Measurements from ENCODE around the gene ACP3.

ACP3 gene

DNA sequence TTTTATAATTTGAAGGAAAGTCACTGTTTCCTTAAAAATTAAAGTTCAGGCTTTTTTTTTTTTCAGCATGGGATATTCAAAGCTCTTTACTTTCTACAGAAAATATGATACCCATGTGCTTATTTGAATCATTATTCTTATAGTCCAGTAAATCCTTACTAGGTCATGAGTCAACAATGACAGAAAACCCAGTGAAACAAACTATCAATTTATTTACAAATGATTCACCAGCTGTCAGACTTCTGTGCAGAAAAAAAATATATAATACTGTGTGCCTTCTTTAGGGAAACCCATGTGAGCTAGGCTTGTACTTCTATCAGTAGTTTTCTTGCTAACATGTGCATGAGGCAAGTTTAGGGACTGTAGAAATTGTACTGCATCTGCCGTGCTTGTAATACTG is 1.2 kb downstream of the ACP3 start:
- no peak for DNase-seq (ENCODE audit: low spot score)

DNA sequence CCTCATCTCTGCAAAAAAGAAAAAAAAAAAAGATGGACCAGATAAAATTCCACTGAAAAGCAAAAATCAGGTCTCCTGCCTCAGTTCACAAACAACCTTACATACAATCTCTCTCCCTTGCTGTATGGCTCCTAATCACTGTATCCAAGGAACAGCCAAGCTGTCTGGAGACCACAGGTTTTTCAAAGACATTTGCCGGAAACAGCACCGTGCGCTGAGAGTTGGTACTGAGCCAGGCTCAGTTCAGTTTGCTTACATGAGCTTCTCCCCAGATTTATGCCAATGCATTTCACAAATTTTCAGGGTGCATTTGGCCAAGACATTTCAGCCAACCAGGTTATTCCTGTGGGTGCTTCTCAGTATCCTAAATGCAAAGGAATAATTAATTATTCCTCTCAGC is 4.1 kb downstream of the ACP3 start:
- DNase-seq (ENCODE audit: low spot score): no peak

DNA sequence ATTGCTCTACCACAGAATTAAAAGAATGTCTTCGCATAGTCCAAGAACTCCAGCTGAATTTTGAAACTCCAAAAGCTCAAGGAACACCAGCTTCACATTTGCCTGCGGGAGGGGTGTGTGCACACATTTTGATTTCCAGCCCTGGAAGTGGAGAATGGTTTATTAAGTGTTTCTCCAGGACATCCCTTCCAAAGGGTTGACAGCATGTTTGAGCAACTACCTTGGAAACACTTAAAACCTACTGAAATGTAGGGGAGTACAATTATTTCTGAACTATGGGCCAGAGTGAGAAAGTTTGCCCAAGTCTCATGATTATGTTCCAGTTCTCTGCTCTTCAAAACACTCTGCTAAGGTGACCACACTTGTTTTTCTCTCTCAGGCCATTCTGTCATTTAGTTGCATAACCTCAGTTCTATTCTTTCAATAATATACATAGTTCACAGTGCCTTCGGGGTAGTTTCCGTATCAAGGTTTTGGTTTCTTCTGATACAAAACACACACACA is 7.9 kb downstream of the ACP3 start:
- DNase-seq (ENCODE audit: low spot score): no peak

DNA sequence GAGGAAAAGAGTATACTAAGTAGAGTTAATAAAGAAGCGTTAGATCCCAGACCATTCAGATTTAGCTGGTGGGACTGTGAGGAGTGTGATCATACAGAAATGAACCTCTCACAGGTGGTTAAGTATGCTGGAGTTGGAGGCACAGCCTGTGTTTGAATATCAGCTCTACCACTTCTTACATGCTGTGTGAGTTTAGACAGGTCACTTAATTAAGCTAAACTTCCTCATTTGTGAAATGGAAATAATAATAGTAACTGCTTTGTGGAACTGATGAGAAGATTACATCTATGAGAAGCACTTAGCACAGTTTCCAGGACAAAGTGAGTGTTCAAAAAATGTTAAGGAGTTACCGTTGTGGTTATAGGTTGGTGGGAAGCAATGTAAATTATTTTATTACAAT is 8.4 kb downstream of the ACP3 start:
- DNase-seq (ENCODE audit: low spot score): no peak

DNA sequence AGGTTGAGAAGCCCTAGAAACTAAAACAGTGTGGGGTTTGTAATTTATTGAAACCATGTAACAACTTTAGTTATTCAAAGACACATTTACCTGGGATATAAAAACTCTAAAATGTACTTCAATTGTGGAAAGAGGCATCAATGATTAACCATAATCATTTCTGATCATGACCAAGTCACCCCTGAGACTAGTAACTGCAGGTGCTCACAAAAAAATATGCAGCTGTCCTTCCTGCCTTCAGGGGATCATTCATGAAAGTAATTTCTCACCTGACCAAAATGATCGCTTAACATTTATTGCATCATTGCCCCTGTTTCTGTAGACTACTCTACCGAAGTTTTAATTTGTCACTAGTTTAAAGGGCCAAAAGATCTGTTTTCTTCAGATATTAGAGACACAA is 9.0 kb downstream of the ACP3 start:
- DNase-seq (ENCODE audit: low spot score): no peak

DNA sequence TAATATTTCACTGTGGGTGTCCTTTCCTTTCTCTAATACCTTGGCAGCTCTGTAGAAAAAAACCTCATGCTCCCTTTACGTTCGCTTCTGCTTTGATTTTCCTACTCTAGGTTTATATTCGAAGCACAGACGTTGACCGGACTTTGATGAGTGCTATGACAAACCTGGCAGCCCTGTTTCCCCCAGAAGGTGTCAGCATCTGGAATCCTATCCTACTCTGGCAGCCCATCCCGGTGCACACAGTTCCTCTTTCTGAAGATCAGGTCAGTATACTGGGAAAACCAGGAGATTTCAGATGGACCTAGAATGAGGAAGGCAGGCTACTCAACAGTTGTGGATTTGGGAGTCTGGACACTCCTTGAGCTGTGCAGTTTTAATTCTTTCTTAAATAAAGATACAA is 14.9 kb downstream of the ACP3 start:
- no peak for DNase-seq (ENCODE audit: low spot score)

DNA sequence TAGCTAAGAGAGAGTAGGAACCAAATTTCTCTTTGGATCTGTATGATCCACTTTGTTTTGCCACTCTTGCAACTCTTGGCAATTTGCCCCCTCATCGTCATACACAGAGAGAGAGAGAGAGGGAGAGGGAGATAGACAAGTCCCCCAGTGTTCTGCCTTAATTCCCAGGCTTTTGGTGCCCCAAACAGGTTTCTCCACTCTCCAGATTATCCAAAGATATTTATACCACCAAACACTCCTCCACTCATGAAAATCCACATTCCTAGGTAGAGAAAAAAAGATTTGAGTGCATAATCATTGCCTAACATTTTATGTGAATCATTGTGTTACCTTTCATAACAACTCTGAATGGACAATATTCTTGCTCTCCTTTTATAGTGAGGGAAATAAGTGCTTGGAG is 15.3 kb downstream of the ACP3 start:
- no peak for DNase-seq (ENCODE audit: low spot score)

DNA sequence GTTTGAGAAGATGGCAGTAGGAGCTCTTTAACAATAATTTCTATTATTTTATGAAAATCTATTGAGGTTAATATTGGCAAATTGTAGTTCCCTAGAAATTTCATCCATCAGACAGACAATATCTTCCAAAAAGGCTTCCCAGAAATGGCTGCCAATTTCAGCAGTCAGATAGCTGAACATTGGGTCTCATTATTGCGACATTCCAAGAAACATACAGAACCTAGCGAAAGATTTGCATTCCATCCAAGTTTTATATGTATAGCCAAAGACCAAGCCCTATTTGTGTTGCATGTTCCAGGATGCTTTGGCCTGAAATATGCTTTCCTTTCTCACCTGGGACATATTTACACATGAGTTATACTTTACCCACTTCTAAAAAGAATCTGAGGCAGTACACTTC is 24.5 kb downstream of the ACP3 start:
- no peak for DNase-seq (ENCODE audit: low spot score)

DNA sequence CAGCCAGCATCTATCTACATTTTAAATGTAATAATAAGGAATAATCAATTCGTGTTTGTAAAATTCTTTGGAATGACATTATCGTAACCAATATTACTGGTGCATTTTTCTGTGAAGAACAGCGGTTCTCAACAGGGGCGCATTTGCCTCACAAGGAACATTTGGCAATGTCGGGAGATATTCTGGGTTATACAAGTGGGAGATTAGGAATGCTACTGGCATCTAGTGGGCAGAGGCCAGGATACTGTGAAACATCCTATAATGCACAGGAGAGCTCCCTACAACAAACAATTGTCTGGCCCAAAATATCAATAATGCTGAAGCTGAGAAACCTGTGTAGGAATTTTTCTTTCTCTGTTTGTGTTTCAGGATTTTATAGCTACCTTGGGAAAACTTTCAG is 25.0 kb downstream of the ACP3 start:
- DNase-seq (ENCODE audit: low spot score): no peak

DNA sequence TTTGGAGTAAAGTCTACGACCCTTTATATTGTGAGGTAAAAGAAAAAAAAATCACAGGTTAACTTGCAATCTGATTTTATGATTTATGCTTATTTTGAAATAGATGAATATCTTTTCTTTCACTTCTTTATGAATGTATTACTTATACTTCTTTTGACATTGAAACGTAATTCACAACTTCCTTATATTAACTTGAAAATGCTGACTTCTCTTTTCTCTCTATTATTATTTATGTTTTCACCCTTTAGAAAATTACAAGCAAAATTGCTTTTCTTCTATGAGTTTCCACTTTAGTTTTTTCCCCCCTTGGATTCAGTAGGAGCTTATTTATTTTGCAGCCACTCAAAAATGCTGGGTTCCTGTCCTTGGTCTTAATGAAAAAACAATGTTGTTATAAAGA is 25.4 kb downstream of the ACP3 start:
- DNase-seq (ENCODE audit: low spot score): no peak

DNA sequence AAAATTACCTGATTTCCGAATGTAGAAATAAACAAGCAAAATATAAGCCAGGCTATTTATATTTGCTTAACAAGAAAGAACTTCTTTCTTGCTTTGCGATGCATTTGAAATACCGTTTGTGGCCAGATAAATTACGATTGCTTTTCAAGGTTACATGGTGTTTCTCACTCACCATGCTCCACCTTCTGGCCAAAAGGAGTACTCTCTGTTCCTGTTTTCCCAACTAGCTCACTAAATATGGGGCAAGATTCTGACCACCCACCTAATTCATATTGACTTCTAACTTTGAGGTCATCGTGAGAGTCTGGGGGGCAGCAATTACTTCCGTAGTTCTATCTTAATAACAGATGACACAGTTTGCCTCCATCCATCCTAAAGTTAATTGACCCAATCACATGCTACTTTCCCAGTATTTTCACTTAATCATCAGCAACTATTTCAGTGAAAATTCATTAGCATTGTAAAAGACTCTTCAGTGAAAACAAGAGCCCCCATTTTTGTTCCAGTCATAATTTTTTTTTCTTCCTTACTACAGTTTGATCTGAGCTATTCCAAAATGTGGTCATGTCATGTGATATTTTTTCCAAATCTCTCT is 25.9 kb downstream of the ACP3 start:
- DNase-seq (ENCODE audit: low spot score): peak; percentile 17

DNA sequence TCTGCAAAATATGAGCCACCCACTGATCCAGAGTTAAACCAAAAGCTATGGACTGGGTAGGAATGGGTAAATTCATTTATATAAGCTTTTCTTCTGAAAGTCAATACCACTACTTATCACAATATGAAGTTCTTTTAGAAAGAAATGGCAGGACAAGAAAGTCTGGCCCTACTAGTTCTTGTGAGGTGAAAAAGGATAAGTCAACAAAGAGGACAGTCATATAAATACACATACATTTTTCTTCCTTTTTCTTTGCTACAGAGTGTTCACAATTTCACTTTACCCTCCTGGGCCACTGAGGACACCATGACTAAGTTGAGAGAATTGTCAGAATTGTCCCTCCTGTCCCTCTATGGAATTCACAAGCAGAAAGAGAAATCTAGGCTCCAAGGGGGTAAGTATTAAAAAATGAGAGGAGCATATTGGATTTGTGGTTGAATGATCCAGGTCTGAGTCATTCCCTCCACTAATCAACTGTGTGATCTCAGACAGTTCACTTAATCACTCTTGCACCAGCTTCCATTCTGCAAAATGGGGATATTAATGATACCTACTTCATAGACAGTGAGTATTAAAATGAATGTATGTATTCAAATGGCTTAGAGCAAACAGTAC is 27.6 kb downstream of the ACP3 start:
- no peak for DNase-seq (ENCODE audit: low spot score)

DNA sequence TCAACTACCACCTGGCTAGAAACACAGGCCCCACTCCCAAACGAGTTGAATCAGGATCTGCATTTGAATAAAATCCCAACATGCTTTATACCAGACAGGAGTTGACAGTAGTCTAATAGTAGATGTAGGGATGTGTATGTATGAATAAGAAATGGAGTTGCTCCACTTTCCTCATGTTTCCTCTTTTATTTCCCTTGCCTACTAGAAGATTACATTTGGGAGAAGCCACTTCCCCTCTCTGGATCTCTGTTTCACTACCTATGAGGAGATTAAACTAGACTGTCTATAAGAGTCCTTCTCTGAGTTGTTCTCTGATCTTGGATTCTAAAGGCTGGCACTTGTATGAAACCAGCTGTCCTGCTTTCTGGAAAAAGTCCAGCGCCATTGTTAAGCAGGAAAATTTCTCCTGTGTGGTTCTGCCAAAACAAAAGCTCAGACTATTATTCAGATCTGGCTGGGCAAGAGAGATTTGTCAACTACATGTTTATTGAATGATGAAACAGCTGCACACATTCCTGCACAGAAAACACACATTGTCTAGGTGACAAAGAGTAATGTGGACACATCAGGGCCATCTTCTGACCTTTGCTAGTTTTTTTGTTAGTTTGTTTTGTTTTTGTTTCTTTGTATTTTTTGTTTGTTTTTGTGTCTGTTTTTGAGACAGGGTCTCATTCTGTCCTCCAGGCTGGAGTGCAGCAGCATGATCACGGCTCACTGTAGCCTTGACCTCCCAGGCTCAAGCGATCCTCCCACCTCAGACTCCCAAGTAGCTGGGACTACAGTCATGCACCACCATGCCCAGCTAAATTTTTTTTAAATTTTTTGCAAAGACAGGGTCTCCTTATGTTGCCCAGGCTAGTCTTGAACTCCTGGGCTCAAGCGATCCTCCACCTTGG is 29.9 kb downstream of the ACP3 start:
- DNase-seq (ENCODE audit: low spot score): no peak

DNA sequence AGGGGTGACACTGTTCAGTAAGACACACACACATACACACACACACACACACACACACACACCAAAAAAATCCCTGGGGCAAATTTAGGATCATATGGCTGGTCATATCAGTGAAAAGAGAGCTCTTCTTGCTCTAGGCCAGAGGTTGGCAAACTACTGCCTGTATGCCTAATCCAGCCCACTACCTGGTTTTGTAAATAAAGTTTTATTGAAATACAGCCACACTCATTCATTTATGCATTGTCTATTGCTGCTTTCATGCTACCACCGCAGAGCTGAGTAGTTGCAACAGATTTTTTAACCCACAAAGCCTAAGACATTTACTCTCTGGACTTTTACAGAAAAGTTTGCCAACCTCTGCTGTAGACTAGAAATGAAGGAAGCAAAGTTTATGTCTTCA is 30.6 kb downstream of the ACP3 start:
- DNase-seq (ENCODE audit: low spot score): no peak

DNA sequence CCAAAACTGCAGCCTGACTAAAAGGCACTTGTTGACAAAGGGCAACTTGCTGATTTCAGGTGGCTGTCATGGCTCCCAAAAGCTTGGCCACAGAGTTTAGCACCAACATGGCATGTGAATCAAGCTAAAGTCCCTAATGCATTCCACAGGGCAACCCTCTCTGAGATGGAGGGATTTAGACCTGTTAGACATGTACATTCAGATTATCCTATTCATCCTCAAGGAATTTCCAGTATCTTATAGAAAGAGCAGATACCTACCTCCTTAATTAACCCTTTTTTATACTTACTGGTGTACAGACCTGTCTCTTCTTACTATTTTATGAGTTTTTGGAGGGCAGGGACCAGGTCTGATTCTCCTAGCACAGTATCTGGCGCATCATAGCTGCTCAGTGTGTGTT is 31.3 kb downstream of the ACP3 start:
- no peak for DNase-seq (ENCODE audit: low spot score)

DNA sequence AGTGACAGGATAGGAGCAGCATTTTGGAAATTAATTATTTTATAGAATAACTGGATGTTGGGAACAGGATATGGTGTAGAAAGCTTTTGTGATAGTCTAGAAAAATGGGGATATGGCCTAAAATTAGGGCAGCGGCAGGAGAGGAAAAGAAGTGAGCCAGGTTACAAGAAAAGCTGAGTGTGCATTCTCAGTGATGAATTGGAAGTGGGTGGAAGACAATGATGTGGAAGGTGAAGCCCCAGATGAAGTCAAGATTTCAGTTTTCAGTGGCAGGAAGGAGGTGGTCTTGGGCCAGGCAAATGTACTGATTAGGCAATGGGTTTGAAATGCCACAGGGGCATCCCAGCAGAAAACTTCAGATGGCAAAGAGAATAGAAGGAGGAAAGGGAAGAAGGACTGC is 33.6 kb downstream of the ACP3 start:
- DNase-seq (ENCODE audit: low spot score): no peak

DNA sequence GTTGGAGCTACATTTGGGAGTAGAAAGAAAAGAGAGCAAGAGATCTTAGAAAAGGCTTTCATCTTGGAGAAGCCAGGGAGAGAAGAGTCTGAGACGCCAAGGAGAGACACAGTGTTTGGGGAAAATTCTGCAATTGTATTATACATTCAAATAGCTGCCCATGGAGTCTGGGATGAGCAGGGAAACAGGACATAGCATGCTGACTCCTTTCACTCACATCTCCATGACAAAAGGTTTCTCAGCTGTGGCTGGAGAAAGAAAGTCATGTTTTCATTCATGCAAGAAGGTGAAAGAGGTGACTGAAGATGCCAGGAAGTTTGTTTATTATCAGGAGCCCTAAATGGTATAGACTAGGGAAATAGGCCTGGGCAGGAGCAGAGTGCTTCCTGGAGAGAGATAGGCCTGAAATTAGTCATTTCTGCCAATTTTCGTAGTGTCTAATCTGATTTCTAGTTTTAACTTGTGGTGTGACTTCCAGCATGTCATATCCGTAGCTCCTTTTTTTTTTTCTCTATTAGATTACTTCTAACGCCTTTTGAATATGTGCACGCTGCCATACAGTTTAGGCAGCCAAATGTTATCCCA is 34.1 kb downstream of the ACP3 start:
- DNase-seq (ENCODE audit: low spot score): no peak

DNA sequence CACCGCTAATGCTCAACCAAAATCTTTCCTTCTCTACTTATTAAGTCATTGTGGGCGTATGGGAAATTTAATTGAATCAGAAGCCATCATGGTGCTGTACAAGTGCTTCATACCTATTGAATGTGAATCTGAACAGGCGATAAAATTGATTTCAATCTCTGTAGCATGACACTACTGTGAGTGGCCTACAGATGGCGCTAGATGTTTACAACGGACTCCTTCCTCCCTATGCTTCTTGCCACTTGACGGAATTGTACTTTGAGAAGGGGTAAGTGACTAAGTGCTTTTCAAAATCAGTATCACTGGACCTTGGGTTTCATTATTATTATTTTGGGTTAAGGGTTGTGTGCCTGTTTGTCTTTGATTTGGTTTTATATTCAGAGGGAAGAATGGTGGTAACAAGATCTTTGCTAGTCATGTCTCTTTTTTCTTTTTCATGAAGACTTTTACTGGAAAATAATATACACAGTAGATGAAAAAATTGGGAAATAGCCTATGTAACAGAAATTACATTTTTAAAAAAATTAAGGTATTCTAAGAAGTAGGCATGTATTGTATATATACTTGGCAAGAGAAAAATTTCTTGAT is 35.4 kb downstream of the ACP3 start:
- peak; percentile 47 for DNase-seq (ENCODE audit: low spot score)

DNA sequence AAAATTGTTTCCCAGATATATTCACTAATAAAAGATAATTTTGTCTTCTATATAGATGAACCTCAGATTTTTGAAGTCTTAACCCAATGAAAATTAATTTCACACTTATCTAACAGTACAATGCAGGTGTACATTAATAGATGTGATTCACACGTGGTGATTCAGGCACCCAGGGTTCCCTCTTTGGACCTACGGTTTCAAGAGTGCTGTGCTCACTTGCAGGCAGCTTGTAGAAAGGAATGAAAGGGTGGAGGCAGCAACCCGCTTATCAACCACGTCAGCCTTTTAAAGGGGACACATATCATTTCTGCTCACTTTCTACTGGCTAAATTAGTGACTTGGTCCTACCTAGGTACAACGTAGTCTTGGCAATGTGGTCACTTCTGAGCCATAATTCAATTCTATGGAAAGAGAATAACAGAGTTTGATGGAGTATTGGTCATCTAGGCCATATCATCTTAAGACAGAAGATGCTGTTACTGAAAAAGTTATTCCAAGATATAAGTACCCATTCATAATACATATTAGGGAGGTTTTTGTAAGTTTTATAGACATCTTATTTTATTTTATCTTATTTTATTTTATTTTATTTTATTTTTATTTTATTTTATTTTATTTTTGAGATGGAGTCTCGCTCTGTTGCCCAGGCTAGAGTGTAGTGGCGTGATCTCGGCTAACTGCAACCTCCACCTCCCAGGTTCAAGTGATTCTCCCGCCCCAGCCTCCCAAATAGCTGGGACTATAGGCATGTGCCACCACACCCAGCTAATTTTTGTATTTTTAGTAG is 37.9 kb downstream of the ACP3 start:
- no peak for DNase-seq (ENCODE audit: low spot score)

DNA sequence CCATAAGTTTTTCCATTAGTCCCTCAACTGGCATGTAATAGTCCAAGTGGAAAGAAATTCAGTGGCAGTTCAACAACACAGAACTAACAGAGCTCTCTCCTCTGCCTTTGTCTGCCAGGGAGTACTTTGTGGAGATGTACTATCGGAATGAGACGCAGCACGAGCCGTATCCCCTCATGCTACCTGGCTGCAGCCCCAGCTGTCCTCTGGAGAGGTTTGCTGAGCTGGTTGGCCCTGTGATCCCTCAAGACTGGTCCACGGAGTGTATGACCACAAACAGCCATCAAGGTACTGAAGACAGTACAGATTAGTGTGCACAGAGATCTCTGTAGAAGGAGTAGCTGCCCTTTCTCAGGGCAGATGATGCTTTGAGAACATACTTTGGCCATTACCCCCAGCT is 39.4 kb downstream of the ACP3 start:
- no peak for DNase-seq (ENCODE audit: low spot score)

DNA sequence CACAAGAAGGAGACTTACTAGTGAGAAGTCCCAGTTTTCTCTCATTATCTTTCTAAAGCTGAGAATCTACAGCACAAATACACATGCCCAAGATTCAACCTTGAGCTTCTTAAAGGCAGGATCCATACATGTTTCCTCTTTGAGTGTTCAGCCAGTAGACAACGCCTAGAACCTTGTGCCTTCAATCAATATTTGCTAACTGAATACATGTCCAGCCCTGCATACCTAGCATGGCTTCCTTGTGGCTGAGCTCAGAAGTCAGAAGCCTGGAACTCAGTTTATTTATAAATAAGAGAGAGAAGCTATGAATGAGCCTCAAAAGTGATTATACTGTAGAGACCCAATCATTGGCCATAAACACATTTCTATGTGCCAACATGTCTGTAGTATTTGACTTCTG is 43.5 kb downstream of the ACP3 start:
- DNase-seq (ENCODE audit: low spot score): no peak

DNA sequence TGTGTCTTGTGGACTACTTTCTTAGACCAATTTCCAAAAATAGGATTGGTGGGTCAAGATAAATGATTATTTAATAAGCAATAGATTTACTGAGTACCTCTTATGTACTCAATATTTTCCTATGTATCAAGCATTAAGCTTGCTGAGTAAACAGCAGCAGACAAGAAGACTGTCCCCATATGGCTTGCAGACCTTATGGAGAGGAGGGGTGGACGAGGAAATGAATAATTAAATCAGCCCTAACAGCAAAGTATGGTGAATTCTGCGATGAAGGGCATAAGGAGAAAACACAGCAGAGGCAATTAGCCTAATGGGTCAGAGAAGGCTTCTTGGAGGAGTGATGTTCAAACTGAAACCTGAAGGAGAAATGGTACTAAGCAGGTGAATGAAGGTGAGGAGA is 45.1 kb downstream of the ACP3 start:
- DNase-seq (ENCODE audit: low spot score): no peak

All from hepatic stellate cell (primary cell).